HepG2 (cell line): Measurements from ENCODE around the gene GPC3. TPM values are rescaled to one million over a fixed set of nuclear protein-coding genes. Genes with fewer than 3 reads are reported as not detected.
A peak's percentile ranks its signal among the peaks of the same experiment; 100 is the strongest.

Experiments used
- ATAC-seq: fragments of 200-7000 bp; cut with Tn5 transposase; 3 replicates; pipeline ENCODE4 v1.9.1; 2020; ENCODE audit warnings: mild to moderate bottlenecking, moderate library complexity
- BruUV-seq: library from RNA; stranded (reverse); fragments of 400-500 nt; replicated peaks from 2 replicates; lab custom pipeline; 2021; lab: Mats Ljungman, UMichigan
- CTCF ChIA-PET: fragments of 300-600 bp; formaldehyde crosslinking; extraction: SDS; loops from one replicate; lab custom pipeline; 2021; ENCODE audit warnings: low total read pairs, inconsistent platforms, low intra/inter-chr PET ratio; lab: Yijun Ruan, JAX
- POLR2A ChIA-PET: fragments of 350-600 bp; sonication (Branson Sonifier 250); formaldehyde crosslinking; loops from one replicate; lab custom pipeline; 2020; ENCODE audit warnings: antibody characterized with exemption, inconsistent platforms; lab: Yijun Ruan, JAX
- DNase-seq: peaks from one replicate; pipeline ENCODE4 v3.0.0-alpha.2; 2015; ENCODE audit warnings: low spot score
- FAIRE-seq: peaks from 3 replicates; lab custom pipeline; 2011; peaks lifted over from hg19 to GRCh38; lab: Jason Lieb, UNC
- H2AFZ ChIP-seq: one replicate; pipeline ENCODE4 v1.6.1; 2011; ENCODE audit warnings: low read length, inconsistent platforms
- H3K27ac ChIP-seq: fragments of 300-600 bp; 3 replicates; pipeline ENCODE4 v1.8.0; 2011; ENCODE audit warnings: mixed run types, mild to moderate bottlenecking, mixed read lengths, low read length, inconsistent platforms; ENCODE audit not compliant: insufficient read depth; ENCODE audit errors: extremely low read length
- H3K27me3 ChIP-seq, 2 experiments: fragments of 200-600 bp in 1 of 2; 2 replicates in 1 of 2; 3 replicates in 1 of 2; pipeline versions ENCODE4 v1.6.0 to v1.8.0; 2011; ENCODE audit warnings: low read length in 2 of 2, mild to moderate bottlenecking in 2 of 2, moderate library complexity in 2 of 2, inconsistent platforms in 1 of 2; ENCODE audit not compliant: insufficient read depth in 2 of 2, control insufficient read depth in 1 of 2
- H3K36me3 ChIP-seq, 2 experiments: fragments of 200-600 bp in 1 of 2; replicated peaks in 1 of 2; 2 replicates in 1 of 2; 3 replicates in 1 of 2; pipeline versions ENCODE4 v1.5.1 to v1.8.0; 2011; ENCODE audit warnings: low read length in 2 of 2, inconsistent platforms in 1 of 2; ENCODE audit not compliant: insufficient read depth in 2 of 2, control insufficient read depth in 1 of 2
- H3K4me1 ChIP-seq: 2 replicates; pipeline ENCODE4 v1.5.1; 2012; ENCODE audit warnings: low read length, inconsistent platforms; ENCODE audit not compliant: insufficient read depth
- H3K4me2 ChIP-seq: 2 replicates; pipeline ENCODE4 v1.6.0; 2011; ENCODE audit warnings: low read depth, low read length, inconsistent platforms
- H3K4me3 ChIP-seq, 3 experiments: fragments of 200-600 bp in 1 of 3; sonication (generic), shearing (Covaris generic) in 1 of 3; replicated peaks in 1 of 3; 2 replicates each; pipeline ENCODE4 v1.5.1; 2011 to 2016; ENCODE audit warnings: low read length in 3 of 3, inconsistent platforms in 2 of 3, low read depth in 2 of 3, mild to moderate bottlenecking in 2 of 3, control low read depth in 1 of 3, mixed read lengths in 1 of 3; ENCODE audit not compliant: insufficient read depth in 1 of 3
- H3K79me2 ChIP-seq: one replicate; pipeline ENCODE4 v1.6.1; 2011; ENCODE audit warnings: low read length, inconsistent platforms; ENCODE audit not compliant: insufficient read depth
- H3K9ac ChIP-seq: 2 replicates; pipeline ENCODE4 v1.6.0; 2011; ENCODE audit warnings: mild to moderate bottlenecking, low read depth, low read length, inconsistent platforms; ENCODE audit not compliant: insufficient read depth
- H3K9me3 ChIP-seq: 2 replicates; pipeline ENCODE4 v1.5.1; 2012; ENCODE audit warnings: mild to moderate bottlenecking, low read length
- H4K20me1 ChIP-seq: 2 replicates; pipeline ENCODE4 v1.6.0; 2011; ENCODE audit warnings: inconsistent platforms, mild to moderate bottlenecking, low read length, moderate library complexity; ENCODE audit not compliant: insufficient read depth
- BCL6 ChIP-seq: IDR thresholded peaks from 2 replicates; pipeline ENCODE4 v1.6.1; 2016; ENCODE audit warnings: missing genetic modification reagents, missing compliant biosample characterization
- EP300 ChIP-seq, 3 experiments: sonication (generic) in 1 of 3; formaldehyde crosslinking in 1 of 3; IDR thresholded peaks; 2 replicates each; pipeline versions ENCODE4 v1.5.1 to v1.6.1; 2011 to 2020; ENCODE audit warnings: low read depth in 2 of 3, low read length in 2 of 3, borderline replicate concordance in 1 of 3, improper control_type of control experiment in 1 of 3, mild to moderate bottlenecking in 1 of 3, missing genetic modification reagents in 1 of 3, moderate library complexity in 1 of 3
- FOXK2 ChIP-seq: fragments of 450-650 bp; IDR thresholded peaks from 2 replicates; pipeline ENCODE4 v1.6.1; 2016
- GPBP1L1 ChIP-seq: sonication (generic); formaldehyde crosslinking; IDR thresholded peaks from 2 replicates; pipeline ENCODE4 v1.5.0; 2020; ENCODE audit warnings: mild to moderate bottlenecking, missing genetic modification reagents
- IKZF1 ChIP-seq: fragments of 450-650 bp; IDR thresholded peaks from 2 replicates; pipeline ENCODE4 v1.7.1; 2016
- IKZF5 ChIP-seq: IDR thresholded peaks from 2 replicates; pipeline ENCODE4 v1.6.1; 2018; ENCODE audit warnings: missing genetic modification reagents, mild to moderate bottlenecking, missing compliant biosample characterization
- MXD1 ChIP-seq: sonication (generic); formaldehyde crosslinking; IDR thresholded peaks from 2 replicates; pipeline ENCODE4 v1.4.0; 2020; ENCODE audit warnings: mild to moderate bottlenecking, missing genetic modification reagents
- NFIB ChIP-seq: sonication (generic); formaldehyde crosslinking; IDR thresholded peaks from 2 replicates; pipeline ENCODE4 v1.9.0; 2021; ENCODE audit warnings: missing genetic modification reagents, mild to moderate bottlenecking, borderline replicate concordance
- RXRB ChIP-seq: IDR thresholded peaks from 2 replicates; pipeline ENCODE4 v1.6.1; 2016; ENCODE audit warnings: borderline replicate concordance, missing genetic modification reagents, missing compliant biosample characterization
- SAP130 ChIP-seq: IDR thresholded peaks from 2 replicates; pipeline ENCODE4 v1.6.1; 2016; ENCODE audit warnings: low read depth
- SIN3B ChIP-seq: fragments of 150-350 bp; IDR thresholded peaks from 2 replicates; pipeline ENCODE4 v1.6.1; 2014; ENCODE audit warnings: low read length
- SP2 ChIP-seq: sonication (generic); formaldehyde crosslinking; IDR thresholded peaks from 2 replicates; pipeline ENCODE4 v1.5.1; 2020; ENCODE audit warnings: mild to moderate bottlenecking, missing genetic modification reagents
- TARDBP ChIP-seq: sonication (generic); formaldehyde crosslinking; IDR thresholded peaks from 2 replicates; pipeline ENCODE4 v1.8.0; 2022; ENCODE audit warnings: mild to moderate bottlenecking, missing genetic modification reagents
- ZNF281 ChIP-seq: sonication (generic); formaldehyde crosslinking; IDR thresholded peaks from 2 replicates; pipeline ENCODE4 v1.4.0; 2020; ENCODE audit warnings: missing genetic modification reagents, borderline replicate concordance
- ZNF337 ChIP-seq: sonication (generic); formaldehyde crosslinking; IDR thresholded peaks from 2 replicates; pipeline ENCODE4 v1.5.1; 2020; ENCODE audit warnings: missing genetic modification reagents, low read depth, mild to moderate bottlenecking, borderline replicate concordance
- ZNF567 ChIP-seq: sonication (generic); formaldehyde crosslinking; IDR thresholded peaks from 2 replicates; pipeline ENCODE4 v1.8.1; 2023; ENCODE audit warnings: mild to moderate bottlenecking, missing genetic modification reagents, borderline replicate concordance
- ZNF652 ChIP-seq: IDR thresholded peaks from 2 replicates; pipeline ENCODE4 v1.6.1; 2016; ENCODE audit warnings: low read depth, borderline replicate concordance
- ZNF777 ChIP-seq: sonication (generic); formaldehyde crosslinking; IDR thresholded peaks from 2 replicates; pipeline ENCODE4 v1.4.0; 2020; ENCODE audit warnings: missing genetic modification reagents
- ZNF891 ChIP-seq: sonication (generic); formaldehyde crosslinking; IDR thresholded peaks from 2 replicates; pipeline ENCODE4 v1.5.0; 2020; ENCODE audit warnings: mild to moderate bottlenecking, missing genetic modification reagents
- WGBS: methylation state at CpG from one replicate; pipeline ENCODE4 v1.1.6; 2017; ENCODE audit warnings: low lambda C conversion rate; 5-methylcytosine and 5-hydroxymethylcytosine counted together
- in situ Hi-C: cut with HindIII; loops from 2 replicates; pipeline ENCODE4 v1.10.0; 2017; ENCODE audit warnings: low pct_unique_long_range_greater_than_20kb; ENCODE audit not compliant: extremely low pct_ligation_motif_present
- intact Hi-C: fragments of 100-400 bp; cut with micrococcal nuclease; formaldehyde crosslinking; loops from one replicate; pipeline ENCODE4 v1.10.0; 2022; ENCODE audit not compliant: unreplicated experiment
- polyA plus RNA-seq, 8 experiments: library from polyadenylated mRNA; depleted of rRNA in 3 of 8; stranded (reverse) in 7 of 8; unstranded in 1 of 8; fragments of >200 nt; fragmentation: Illumina TruSeq in 4 of 8; extraction: Trizol in 4 of 8; gene quantifications; 2 replicates each; pipeline versions ENCODE4 v1.2.1 to v1.2.3, GENCODE V29; 2011 to 2016; ENCODE audit warnings: low read depth in 4 of 8, missing spikeins in 1 of 8, mixed read lengths in 1 of 8; ENCODE audit not compliant: insufficient read depth in 1 of 8
- total RNA-seq, 5 experiments: library from RNA; depleted of rRNA; stranded (reverse); fragments of >200 nt; fragmentation: Illumina TruSeq; extraction: Trizol; gene quantifications; 2 replicates each; pipeline ENCODE4 v1.2.3, GENCODE V29; 2016; ENCODE audit warnings: low read depth in 1 of 5

GPC3 gene
- total and polyA plus RNA-seq, 2 of the 13 experiments (the other 11 are each of a cell fraction or from before 2014, with no cell fraction given), result 1,799 to 3,263 TPM

DNA sequence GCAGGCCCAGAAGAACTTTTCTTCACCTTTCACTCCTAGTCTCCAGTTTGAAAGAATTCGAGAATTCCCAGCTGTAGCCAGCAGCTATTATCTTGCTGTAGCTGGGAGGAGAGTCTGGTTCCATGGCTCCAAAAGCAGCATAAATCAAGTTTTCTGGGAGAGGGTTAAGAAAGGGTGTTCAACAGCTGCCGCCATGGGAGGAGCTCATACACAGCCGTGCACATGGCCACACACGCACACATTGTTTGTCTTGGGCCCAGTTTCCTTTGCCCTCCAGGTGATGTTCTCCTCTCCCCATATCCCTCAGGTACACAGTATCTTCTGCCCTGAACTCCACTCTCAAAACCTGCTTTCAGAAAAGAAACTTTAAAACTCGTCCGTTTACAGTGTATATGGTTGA lies 4.1 kb upstream of the GPC3 start (continued):
- no peak for TF ChIP-seq MXD1 (CRISPR knock-in tag)
- peak; percentile 50 for TF ChIP-seq SAP130 (CRISPR knock-in tag)

- POLR2A ChIA-PET, result interaction anchor here (1.4 to 11.4 kb wide), 3 partner anchors 11 to 38 kb away, joined by 5 to 216 read pairs (median 49); no protein-coding TSS in a partner anchor
- 0% methylated on average over 5 of the region's 5 CpGs for WGBS
- FAIRE-seq (no peak), ATAC-seq (no peak), DNase-seq (no peak)
- peak overlapping the region; percentile 80 for H3K4me2 ChIP-seq
- peak overlapping the region; percentile 94 for H3K27ac ChIP-seq
- peaks cover 1 to 9% of the 10 kb centered on the region in 2 experiments; a peak in 3 of 5 replicates for H3K36me3 ChIP-seq
- CTCF ChIA-PET, result no interaction called here
- intact Hi-C loops (no loop called here), in situ Hi-C loops (no loop called here)
- no peaks in the 10 kb centered on the region for H4K20me1 ChIP-seq
- no peak overlapping the region for H2AFZ ChIP-seq
- H3K9ac ChIP-seq, result peak overlapping the region; percentile 65
- no peaks in the 10 kb centered on the region for H3K9me3 ChIP-seq
- peaks cover 55% of the 10 kb centered on the region for H3K79me2 ChIP-seq
- no peaks in the 10 kb centered on the region; a peak in 1 of 5 replicates for H3K27me3 ChIP-seq
- H3K4me3 ChIP-seq, result peak overlapping the region; percentile 42 to 54 (median 44); a peak in 5 of 6 replicates
- peaks cover 55% of the 10 kb centered on the region for H3K4me1 ChIP-seq
- no TSS peak for BruUV-seq
- TF ChIP-seq ZNF567 (CRISPR knock-in tag) (no peak), TARDBP (CRISPR knock-in tag) (no peak), ZNF337 (CRISPR knock-in tag) (no peak), ZNF891 (CRISPR knock-in tag) (no peak), EP300 (IDR thresholded peaks at IDR 0.05; ENCODE audit: low read depth in 2 of 2, low read length in 2 of 2) (peak in 1 of 2 experiments; percentile 15; a peak in 1 of 4 replicates), EP300 (CRISPR knock-in tag; IDR thresholded peaks at IDR 0.05; ENCODE audit: borderline replicate concordance) (no peak), BCL6 (CRISPR knock-in tag) (0 out of 2 replicates have a peak, but pooled peaks have one; percentile 22), FOXK2 (no peak), RXRB (CRISPR knock-in tag) (peak; percentile 24; the same call in 1 of the 2 replicates), ZNF652 (CRISPR knock-in tag) (peak; percentile 37), SP2 (CRISPR knock-in tag) (no peak), IKZF1 (no peak), GPBP1L1 (no peak), SIN3B (no peak), ZNF777 (CRISPR knock-in tag) (no peak), NFIB (CRISPR knock-in tag) (no peak), IKZF5 (CRISPR knock-in tag) (no peak), ZNF281 (CRISPR knock-in tag) (peak; percentile 66; the same call in 1 of the 2 replicates)
These were observed 2.6 kb upstream of the GPC3 start for GRCh38 chrX:133988010-133988409.
